ENCODE results near the gene FAM163B. TPM values are rescaled to one million over a fixed set of nuclear protein-coding genes. Genes with fewer than 3 reads are reported as not detected.

The FAM163B gene
- total and polyA plus RNA-seq, 4 donors, result 2.1 to 4.0 (median 3.4) TPM

- no peak overlapping the region for H3K4me3 ChIP-seq (ENCODE audit: low read depth in 1 of 3, low read length in 3 of 3)
- no peak overlapping the region for H3K9ac ChIP-seq (ENCODE audit: low read depth in 1 of 2, low read length in 2 of 2)
- TF ChIP-seq RAD21 (IDR thresholded peaks at IDR 0.05) (no peak), NR2F2 (IDR thresholded peaks at IDR 0.05) (no peak), FOXA2 (IDR thresholded peaks at IDR 0.05) (no peak), TAF1 (conservative IDR thresholded peaks at IDR 0.05) (no peak), FOXA1 (IDR thresholded peaks at IDR 0.05) (no peak), YY1 (IDR thresholded peaks at IDR 0.05) (no peak), HNF4G (IDR thresholded peaks at IDR 0.05) (no peak), RXRA (IDR thresholded peaks at IDR 0.05) (no peak), ZBTB33 (IDR thresholded peaks at IDR 0.05) (no peak), HNF4A (conservative IDR thresholded peaks at IDR 0.05) (no peak), SP1 (IDR thresholded peaks at IDR 0.05) (no peak)
- H3K9me3 ChIP-seq (ENCODE audit: control insufficient read depth in 4 of 4, low read length in 3 of 4), result no peaks in the 10 kb centered on the region
- WGBS, result 75% methylated on average over 7 of the region's 7 CpGs
- no peaks in the 10 kb centered on the region for H3K27me3 ChIP-seq (ENCODE audit: control insufficient read depth in 4 of 4, insufficient read depth in 4 of 4, low read length in 3 of 4)
- no peaks in the 10 kb centered on the region for H3K36me3 ChIP-seq (ENCODE audit: control insufficient read depth in 4 of 4, insufficient read depth in 3 of 4, low read depth in 1 of 4, low read length in 3 of 4)
- H3K4me1 ChIP-seq (ENCODE audit: control insufficient read depth in 4 of 4, insufficient read depth in 4 of 4, low read length in 3 of 4), result no peaks in the 10 kb centered on the region
- no peak overlapping the region for H3K27ac ChIP-seq (ENCODE audit: low read depth in 1 of 2, low read length in 2 of 2)
- DNase-seq (ENCODE audit: low spot score), result no peak
These were observed 38.0 kb upstream of the FAM163B start for GRCh38 chr9:133647148-133647547.

- no peak overlapping the region for H3K4me3 ChIP-seq (ENCODE audit: low read depth in 1 of 3, low read length in 3 of 3)
- H3K27me3 ChIP-seq (ENCODE audit: control insufficient read depth in 4 of 4, insufficient read depth in 4 of 4, low read length in 3 of 4), result no peaks in the 10 kb centered on the region
- WGBS, result 68% methylated on average over 10 of the region's 10 CpGs
- no peak overlapping the region for H3K9ac ChIP-seq (ENCODE audit: low read depth in 1 of 2, low read length in 2 of 2)
- no peaks in the 10 kb centered on the region for H3K4me1 ChIP-seq (ENCODE audit: control insufficient read depth in 4 of 4, insufficient read depth in 4 of 4, low read length in 3 of 4)
- no peaks in the 10 kb centered on the region for H3K36me3 ChIP-seq (ENCODE audit: control insufficient read depth in 4 of 4, insufficient read depth in 3 of 4, low read depth in 1 of 4, low read length in 3 of 4)
- H3K27ac ChIP-seq (ENCODE audit: low read depth in 1 of 2, low read length in 2 of 2), result no peak overlapping the region
- H3K9me3 ChIP-seq (ENCODE audit: control insufficient read depth in 4 of 4, low read length in 3 of 4), result no peaks in the 10 kb centered on the region
- TF ChIP-seq RAD21 (IDR thresholded peaks at IDR 0.05), result no peak
- no peak for TF ChIP-seq REST (IDR thresholded peaks at IDR 0.05)
- no peak for TF ChIP-seq NR2F2 (IDR thresholded peaks at IDR 0.05)
- no peak for TF ChIP-seq ATF3 (IDR thresholded peaks at IDR 0.05)
- TF ChIP-seq YY1 (IDR thresholded peaks at IDR 0.05), result no peak
- DNase-seq (ENCODE audit: low spot score), result no peak
These were observed 36.0 kb upstream of the FAM163B start for GRCh38 chr9:133645021-133645765.

All from liver (tissue), 9 donors.